K562 (cell line): ENCODE measurements around the gene SCTR. TPM values are rescaled to one million over a fixed set of nuclear protein-coding genes. Genes with fewer than 3 reads are reported as not detected.
A peak's percentile ranks its signal among the peaks of the same experiment; 100 is the strongest.

Source experiments
- CHD2 ChIP-seq: IDR thresholded peaks from 2 replicates; pipeline ENCODE4 v1.6.1; 2011; ENCODE audit warnings: low read depth, low read length
- E4F1 ChIP-seq: fragments of 250-450 bp; sonication (Bioruptor Pico); IDR thresholded peaks from 2 replicates; pipeline ENCODE4 v1.5.0; 2021; ENCODE audit warnings: mild to moderate bottlenecking, borderline replicate concordance
- ETS2 ChIP-seq: IDR thresholded peaks from 2 replicates; pipeline ENCODE4 v1.6.1; 2016; ENCODE audit warnings: borderline replicate concordance, missing genetic modification characterization, mild to moderate bottlenecking, moderate library complexity, missing compliant biosample characterization; ENCODE audit not compliant: poor library complexity, severe bottlenecking
- ETV5 ChIP-seq: sonication (generic); formaldehyde crosslinking; IDR thresholded peaks from 2 replicates; pipeline ENCODE4 v1.4.0; 2020; ENCODE audit warnings: low read depth, mild to moderate bottlenecking, missing genetic modification reagents
- KDM2B ChIP-seq: fragments of 250-450 bp; sonication (Bioruptor Pico); IDR thresholded peaks from 2 replicates; pipeline ENCODE4 v1.8.0; 2021; ENCODE audit warnings: mild to moderate bottlenecking, moderate library complexity
- KLF6 ChIP-seq: fragments of 250-450 bp; sonication (Bioruptor Pico); IDR thresholded peaks from 2 replicates; pipeline ENCODE4 v1.4.0; 2020; ENCODE audit warnings: mild to moderate bottlenecking, moderate library complexity, borderline replicate concordance
- RBM25 ChIP-seq: fragments of 200-400 bp; formaldehyde crosslinking; IDR thresholded peaks from 2 replicates; pipeline ENCODE4 v1.6.1; 2018; ENCODE audit warnings: low read length, low read depth, moderate library complexity; ENCODE audit not compliant: severe bottlenecking
- RFX5 ChIP-seq: IDR thresholded peaks from 2 replicates; pipeline ENCODE4 v1.6.1; 2011; ENCODE audit warnings: low read depth, mild to moderate bottlenecking, improper control_type of control experiment, low read length
- SIN3B ChIP-seq: fragments of 450-650 bp; IDR thresholded peaks from 2 replicates; pipeline ENCODE4 v1.6.1; 2017; ENCODE audit warnings: low read depth, mild to moderate bottlenecking, moderate library complexity
- SLC30A9 ChIP-seq: fragments of 250-450 bp; sonication (Bioruptor Pico); IDR thresholded peaks from 2 replicates; pipeline ENCODE4 v1.8.0; 2022; ENCODE audit warnings: mild to moderate bottlenecking, moderate library complexity
- SNRNP70 ChIP-seq: fragments of 200-400 bp; formaldehyde crosslinking; optimal IDR thresholded peaks from 2 replicates; pipeline ENCODE3; 2017; ENCODE audit warnings: low read depth, low read length
- SOX6 ChIP-seq: fragments of 450-650 bp; IDR thresholded peaks from 2 replicates; pipeline ENCODE4 v1.6.1; 2014; ENCODE audit warnings: mild to moderate bottlenecking
- SP2 ChIP-seq: IDR thresholded peaks from 2 replicates; pipeline ENCODE4 v1.6.1; 2011; ENCODE audit warnings: mild to moderate bottlenecking, low read depth, low read length, moderate library complexity; ENCODE audit not compliant: poor library complexity, severe bottlenecking; ENCODE audit errors: extremely low read depth
- THAP7 ChIP-seq: fragments of 250-450 bp; sonication (Bioruptor Pico); IDR thresholded peaks from 2 replicates; pipeline ENCODE4 v1.5.0; 2021
- ZNF253 ChIP-seq: fragments of 250-450 bp; sonication (Bioruptor Pico); conservative IDR thresholded peaks from 2 replicates; pipeline ENCODE4 v1.6.1; 2021; ENCODE audit warnings: mild to moderate bottlenecking
- ZNF398 ChIP-seq: fragments of 250-450 bp; sonication (Bioruptor Pico); IDR thresholded peaks from 2 replicates; pipeline ENCODE4 v1.8.0; 2021; ENCODE audit warnings: moderate library complexity, mild to moderate bottlenecking, inconsistent platforms
- polyA plus RNA-seq, 8 experiments: library from polyadenylated mRNA; depleted of rRNA in 4 of 8; stranded (reverse) in 5 of 8; unstranded in 3 of 8; fragments of >200 nt; fragmentation: Nextera tagmentation in 2 of 8; fragmentation: Illumina TruSeq in 1 of 8; extraction: Ambion mirVana in 2 of 8; extraction: Trizol in 1 of 8; gene quantifications; 2 replicates each; pipeline versions ENCODE4 v1.2.1 to v1.2.3, GENCODE V29; 2011 to 2014; ENCODE audit warnings: inconsistent platforms in 1 of 8, missing spikeins in 1 of 8
- total RNA-seq, 7 experiments: library from RNA; depleted of rRNA in 6 of 7; stranded (reverse); fragments of >200 nt in 6 of 7; fragmentation: Illumina TruSeq in 2 of 7; extraction: Trizol in 2 of 7; gene quantifications; 2 replicates each; pipeline versions ENCODE4 v1.2.1 to v1.2.3, GENCODE V29; 2011 to 2021; ENCODE audit warnings: low replicate concordance in 1 of 7
- TF ChIP-seq, protein P1 (sequence below): sonication (generic); formaldehyde crosslinking; IDR thresholded peaks from 2 replicates; pipeline ENCODE4 v1.8.0; 2022; ENCODE audit warnings: mild to moderate bottlenecking, missing genetic modification reagents

The SCTR gene
- total and polyA plus RNA-seq, 9 of the 15 experiments (the other 6 are each of a cell fraction or from before 2014, with no cell fraction given): not detected

GRCh38 chr2:119431155-119431975 is 92.9 kb downstream of the SCTR start, which contains the start of gene TMEM37 (continued):
- no peak for TF ChIP-seq CHD2
- TF ChIP-seq ZNF398: no peak
- TF ChIP-seq RBM25: peak; percentile 18
- TF ChIP-seq SIN3B: no peak
- TF ChIP-seq SP2: no peak
- TF ChIP-seq KLF6 (CRISPR knock-in tag): no peak
- TF ChIP-seq ZNF253 (CRISPR knock-in tag): no peak
- TF ChIP-seq ETS2: no peak
- no peak for TF ChIP-seq ETV5 (CRISPR knock-in tag)
- TF ChIP-seq KDM2B: no peak
- TF ChIP-seq SLC30A9 (CRISPR knock-in tag): no peak
- TF ChIP-seq SNRNP70: no peak
- no peak; the same call in 1 of the 2 replicates for TF ChIP-seq SOX6
- TF ChIP-seq RFX5: no peak
- no peak for TF ChIP-seq E4F1
- TF ChIP-seq, protein P1, sequence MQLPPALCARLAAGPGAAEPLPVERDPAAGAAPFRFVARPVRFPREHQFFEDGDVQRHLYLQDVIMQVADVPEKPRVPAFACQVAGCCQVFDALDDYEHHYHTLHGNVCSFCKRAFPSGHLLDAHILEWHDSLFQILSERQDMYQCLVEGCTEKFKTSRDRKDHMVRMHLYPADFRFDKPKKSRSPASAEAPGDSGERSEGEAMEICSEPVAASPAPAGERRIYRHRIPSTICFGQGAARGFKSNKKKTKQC (CRISPR knock-in tag): peak; percentile 37; the same call in 1 of the 2 replicates
- no peak for TF ChIP-seq THAP7 (CRISPR knock-in tag)
